GM10248 (cell line): ENCODE results near the gene SLN.

Source experiments
- CTCF ChIA-PET: fragments of 300-600 bp; sonication (Branson Sonifier 250); formaldehyde crosslinking; extraction: SDS; loops from one replicate; lab custom pipeline; 2021; ENCODE audit warnings: antibody characterized with exemption; lab: Yijun Ruan, JAX
- POLR2A ChIA-PET: fragments of 350-650 bp; sonication (Branson Sonifier 250); formaldehyde crosslinking; extraction: SDS; loops from one replicate; lab custom pipeline; 2020; ENCODE audit warnings: antibody characterized with exemption; lab: Yijun Ruan, JAX
- DNase-seq: peaks from one replicate; pipeline ENCODE4 v3.0.0; 2012; ENCODE audit errors: extremely low spot score
- TF ChIP-seq, protein P1 (sequence below): IDR thresholded peaks from 2 replicates; pipeline ENCODE4 v1.5.1; 2012; ENCODE audit warnings: mild to moderate bottlenecking, low read depth; ENCODE audit errors: extremely low read depth, missing control alignments, control extremely low read depth

The SLN gene

DNA sequence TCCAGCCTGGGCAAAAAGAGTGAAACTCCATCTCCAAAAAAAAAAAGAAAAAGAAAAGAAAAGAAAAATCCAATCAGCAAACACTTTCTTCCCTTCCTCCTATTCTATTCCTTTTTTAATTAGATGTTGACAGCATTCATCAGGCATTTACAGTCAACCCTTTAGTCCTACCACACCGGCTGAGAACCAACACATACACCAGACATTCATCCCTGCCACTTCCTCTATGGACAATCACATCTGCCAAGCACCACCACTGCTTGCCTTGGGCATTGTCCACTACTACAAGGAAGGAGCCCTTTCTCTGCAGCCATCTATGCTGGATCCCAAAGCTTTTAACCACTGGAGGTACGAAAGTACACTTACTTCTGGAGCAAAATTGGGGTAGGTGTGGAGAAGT, 9.4 kb upstream of the SLN start:
- ChIA-PET POLR2A (no interaction called here), CTCF (interaction anchor here (1.0 to 1.5 kb wide), 2 partner anchors 20 to 146 kb away, joined by 3 to 4 read pairs; no protein-coding TSS in a partner anchor)
- DNase-seq = no peak
- TF ChIP-seq, protein P1, sequence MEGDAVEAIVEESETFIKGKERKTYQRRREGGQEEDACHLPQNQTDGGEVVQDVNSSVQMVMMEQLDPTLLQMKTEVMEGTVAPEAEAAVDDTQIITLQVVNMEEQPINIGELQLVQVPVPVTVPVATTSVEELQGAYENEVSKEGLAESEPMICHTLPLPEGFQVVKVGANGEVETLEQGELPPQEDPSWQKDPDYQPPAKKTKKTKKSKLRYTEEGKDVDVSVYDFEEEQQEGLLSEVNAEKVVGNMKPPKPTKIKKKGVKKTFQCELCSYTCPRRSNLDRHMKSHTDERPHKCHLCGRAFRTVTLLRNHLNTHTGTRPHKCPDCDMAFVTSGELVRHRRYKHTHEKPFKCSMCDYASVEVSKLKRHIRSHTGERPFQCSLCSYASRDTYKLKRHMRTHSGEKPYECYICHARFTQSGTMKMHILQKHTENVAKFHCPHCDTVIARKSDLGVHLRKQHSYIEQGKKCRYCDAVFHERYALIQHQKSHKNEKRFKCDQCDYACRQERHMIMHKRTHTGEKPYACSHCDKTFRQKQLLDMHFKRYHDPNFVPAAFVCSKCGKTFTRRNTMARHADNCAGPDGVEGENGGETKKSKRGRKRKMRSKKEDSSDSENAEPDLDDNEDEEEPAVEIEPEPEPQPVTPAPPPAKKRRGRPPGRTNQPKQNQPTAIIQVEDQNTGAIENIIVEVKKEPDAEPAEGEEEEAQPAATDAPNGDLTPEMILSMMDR = no peak

DNA sequence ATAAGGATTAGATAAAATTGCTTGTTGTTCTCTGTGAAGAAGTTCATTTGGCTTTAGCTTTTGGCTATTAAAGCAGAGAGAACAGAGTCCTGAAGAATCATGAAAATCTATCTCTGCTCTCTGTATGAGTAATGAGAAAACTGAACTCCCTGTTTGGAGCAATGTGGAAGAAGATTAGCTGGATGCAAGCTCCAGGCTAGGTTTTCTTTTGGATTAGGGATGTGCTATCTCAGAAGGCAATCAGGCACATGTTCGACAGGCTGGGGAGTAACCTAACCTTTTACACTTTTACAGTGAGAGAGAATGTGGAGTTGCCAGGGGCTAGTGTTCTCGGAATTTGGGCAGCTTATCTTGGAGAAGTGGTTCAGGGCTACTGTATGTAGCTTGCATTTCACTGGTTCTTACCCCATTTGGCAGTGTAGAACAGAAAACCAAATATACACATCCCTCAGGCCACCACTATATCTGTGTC, 8.5 kb upstream of the SLN start:
- no peak for DNase-seq
- ChIA-PET POLR2A (no interaction called here), CTCF (interaction anchor here (1.0 to 1.5 kb wide), 2 partner anchors 21 to 145 kb away, joined by 3 to 4 read pairs; no protein-coding TSS in a partner anchor)
- TF ChIP-seq, protein P1 = no peak

DNA sequence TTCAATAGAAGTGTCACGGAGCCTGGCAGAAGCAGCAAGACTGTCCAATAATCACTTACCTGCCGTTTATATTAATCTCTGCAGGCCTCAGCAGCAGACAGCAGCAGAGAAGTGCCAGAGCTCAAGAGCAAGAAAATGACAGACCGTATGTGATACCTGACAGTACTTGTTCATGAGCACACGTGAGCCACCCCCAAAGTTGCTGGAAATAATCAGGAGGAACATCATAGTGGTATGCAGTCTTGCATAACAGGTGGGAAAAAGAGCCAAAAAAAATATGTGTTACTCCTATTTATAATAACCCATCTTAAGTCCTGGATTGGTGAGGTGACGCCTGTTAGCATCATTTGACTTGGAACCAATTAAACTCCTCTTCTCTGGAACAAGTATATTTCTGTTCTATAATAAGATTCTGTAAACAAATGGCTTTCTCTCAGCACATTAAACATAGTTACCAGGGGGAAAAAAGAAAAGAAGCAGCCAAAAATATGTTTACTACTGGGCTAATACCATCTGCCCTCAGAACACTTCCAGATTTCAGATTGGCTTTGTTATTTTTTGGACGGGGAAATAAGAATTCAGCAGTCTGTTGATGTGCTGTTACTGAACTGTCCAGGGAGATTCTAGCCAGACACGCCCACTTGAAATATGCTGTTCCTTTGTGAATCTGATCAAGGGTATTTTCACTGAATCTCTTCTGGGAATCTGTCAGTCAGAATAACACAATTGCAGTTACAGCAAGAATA, 7.9 kb upstream of the SLN start:
- POLR2A ChIA-PET = no interaction called here
- DNase-seq = no peak
- TF ChIP-seq, protein P1 = no peak
- CTCF ChIA-PET = interaction anchor here (0.6 to 1.5 kb wide), 3 partner anchors 13 to 21 kb away, joined by 3 to 4 read pairs (median 4); no protein-coding TSS in a partner anchor

DNA sequence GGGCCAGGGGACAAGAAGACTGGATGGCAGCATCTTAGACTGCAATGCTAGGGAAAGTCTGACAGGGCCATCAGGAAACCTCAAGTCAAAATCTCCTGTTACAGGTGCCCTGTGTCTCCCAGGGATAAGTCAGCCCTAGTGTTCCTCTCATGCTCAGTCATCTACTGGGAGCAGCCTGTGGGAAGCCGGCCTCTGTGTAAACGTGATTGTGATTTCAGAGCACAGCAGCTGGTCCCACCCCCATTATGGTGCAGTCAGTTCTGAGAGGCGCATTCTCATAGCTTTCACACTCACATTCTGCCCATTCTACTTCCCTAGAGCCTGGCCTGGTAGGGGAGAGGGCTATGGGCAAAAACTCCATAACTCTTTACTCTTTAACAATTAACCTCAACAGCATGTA, 7.2 kb upstream of the SLN start:
- no peak for DNase-seq
- CTCF ChIA-PET = interaction anchor here (0.6 to 1.2 kb wide), 2 partner anchors 13 to 17 kb away, joined by 3 to 4 read pairs; no protein-coding TSS in a partner anchor
- TF ChIP-seq, protein P1 = no peak
- POLR2A ChIA-PET = no interaction called here

DNA sequence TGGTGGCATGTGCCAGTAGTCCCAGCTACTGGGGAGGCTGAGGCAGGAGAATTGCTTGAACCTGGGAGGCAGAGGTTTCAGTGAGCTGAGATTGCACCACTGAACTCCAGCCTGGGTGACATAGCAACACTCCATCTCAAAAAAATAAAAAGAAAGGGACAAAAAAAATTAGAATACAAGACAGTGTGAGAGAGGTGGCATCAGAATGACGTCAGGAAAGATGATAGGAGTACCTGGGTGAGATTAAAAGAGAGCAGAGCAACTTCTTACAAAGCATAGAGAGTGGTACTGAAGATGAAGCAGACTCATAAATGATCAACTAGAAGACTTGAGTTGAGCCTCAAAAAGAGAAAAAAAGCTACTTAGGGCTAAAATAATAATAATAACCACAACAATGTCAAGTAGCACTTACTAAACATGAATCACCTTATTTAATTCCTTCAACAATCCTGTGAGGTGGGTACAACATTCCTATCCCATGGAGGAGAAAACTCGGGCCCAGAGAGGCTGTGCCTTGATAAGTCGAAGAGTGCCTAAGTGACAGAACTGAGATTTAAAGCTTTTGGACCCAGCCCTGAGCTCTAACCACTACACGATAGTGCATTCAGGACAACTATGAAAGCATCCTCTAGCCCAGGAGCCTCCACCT, 5.2 kb upstream of the SLN start:
- POLR2A ChIA-PET = no interaction called here
- DNase-seq = no peak
- CTCF ChIA-PET = interaction anchor here (0.9 to 1.5 kb wide), 2 partner anchors 9 to 23 kb away, joined by 3 to 4 read pairs; no protein-coding TSS in a partner anchor
- TF ChIP-seq, protein P1 = no peak

DNA sequence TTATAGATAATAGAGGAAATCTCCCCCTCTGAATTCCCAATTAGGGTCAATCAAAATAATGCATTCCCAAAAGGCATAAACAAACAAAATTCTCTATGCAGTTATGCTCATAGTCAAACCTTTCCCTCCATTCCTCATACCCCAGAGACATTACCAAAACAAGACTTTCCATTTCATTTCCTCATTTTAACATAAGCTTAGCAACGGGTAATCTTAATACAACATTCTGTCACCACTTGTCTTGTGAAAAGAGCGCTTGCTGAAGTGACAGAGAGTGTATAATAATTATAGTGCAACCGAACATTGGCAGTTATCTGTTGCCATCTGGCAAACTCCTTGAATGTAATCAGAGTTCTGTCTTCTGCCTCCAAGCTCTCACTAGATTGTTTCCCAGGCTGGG, 1.2 kb upstream of the SLN start:
- TF ChIP-seq, protein P1 = no peak
- ChIA-PET CTCF (interaction anchor here (1.4 to 1.7 kb wide), 2 partner anchors 62 to 162 kb away, joined by 3 read pairs; no protein-coding TSS in a partner anchor), POLR2A (interaction anchor here (0.6 kb wide), 1 partner anchor 48 kb away, joined by 5 read pairs; no protein-coding TSS in a partner anchor)
- no peak for DNase-seq
